Stimulated activated CD4-positive, alpha-beta T cell treated with anti-CD3 and anti-CD28 coated beads, Interleukin-15, amount 100 ng/mL, for 24 hours (primary cell): Measurements from ENCODE around the gene SOST.
A peak's percentile ranks its signal among the peaks of the same experiment; 100 is the strongest.

ENCODE experiments used
- DNase-seq: peaks from one replicate; pipeline ENCODE4 v3.0.0-alpha.2; 2020

SOST gene

DNA sequence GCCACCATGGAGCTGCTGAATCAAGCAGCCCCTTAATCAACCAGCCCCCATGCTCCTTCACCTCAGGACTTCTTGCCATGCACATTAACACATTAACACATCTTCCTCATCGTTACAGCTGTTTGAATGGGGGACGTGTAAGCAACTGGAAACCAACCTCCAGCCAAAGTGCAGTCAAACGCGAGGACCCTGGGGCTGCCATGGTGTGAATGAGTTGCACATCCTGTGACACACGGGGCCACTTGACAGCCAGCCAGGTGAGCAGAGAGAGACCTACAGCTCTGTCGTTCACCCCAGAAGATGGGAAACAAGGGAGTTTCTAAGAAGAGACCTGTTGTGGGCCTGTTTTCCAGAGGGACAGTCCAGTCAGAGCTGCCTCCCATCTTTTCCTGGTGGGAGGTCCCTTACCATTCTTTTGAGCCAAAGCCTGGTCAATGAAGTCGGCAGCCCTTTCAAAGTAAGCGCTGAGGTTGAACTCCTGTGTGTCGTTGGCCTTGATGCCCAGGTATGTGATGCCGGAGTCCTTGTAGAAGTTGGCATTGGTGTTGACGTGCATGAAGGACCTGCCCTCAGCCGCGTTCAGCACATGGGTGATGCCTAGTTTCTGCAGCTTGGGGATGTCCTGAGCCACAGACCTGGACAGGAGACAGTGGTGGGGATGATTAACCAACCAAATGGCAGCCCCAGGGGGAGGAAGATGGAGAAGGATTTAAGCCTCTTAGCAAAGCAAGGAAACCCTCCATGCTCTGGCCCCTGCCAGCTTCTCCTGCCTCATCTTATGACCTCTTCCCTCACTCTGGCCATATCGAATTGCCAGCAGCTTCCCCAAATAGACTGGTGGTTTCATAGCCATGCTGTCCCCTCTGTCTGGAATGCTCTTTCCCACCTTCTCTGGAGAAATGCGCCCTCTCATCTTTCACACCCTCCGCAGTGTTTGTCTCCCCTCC, 16.0 kb upstream of the SOST start:
- no peak for DNase-seq

DNA sequence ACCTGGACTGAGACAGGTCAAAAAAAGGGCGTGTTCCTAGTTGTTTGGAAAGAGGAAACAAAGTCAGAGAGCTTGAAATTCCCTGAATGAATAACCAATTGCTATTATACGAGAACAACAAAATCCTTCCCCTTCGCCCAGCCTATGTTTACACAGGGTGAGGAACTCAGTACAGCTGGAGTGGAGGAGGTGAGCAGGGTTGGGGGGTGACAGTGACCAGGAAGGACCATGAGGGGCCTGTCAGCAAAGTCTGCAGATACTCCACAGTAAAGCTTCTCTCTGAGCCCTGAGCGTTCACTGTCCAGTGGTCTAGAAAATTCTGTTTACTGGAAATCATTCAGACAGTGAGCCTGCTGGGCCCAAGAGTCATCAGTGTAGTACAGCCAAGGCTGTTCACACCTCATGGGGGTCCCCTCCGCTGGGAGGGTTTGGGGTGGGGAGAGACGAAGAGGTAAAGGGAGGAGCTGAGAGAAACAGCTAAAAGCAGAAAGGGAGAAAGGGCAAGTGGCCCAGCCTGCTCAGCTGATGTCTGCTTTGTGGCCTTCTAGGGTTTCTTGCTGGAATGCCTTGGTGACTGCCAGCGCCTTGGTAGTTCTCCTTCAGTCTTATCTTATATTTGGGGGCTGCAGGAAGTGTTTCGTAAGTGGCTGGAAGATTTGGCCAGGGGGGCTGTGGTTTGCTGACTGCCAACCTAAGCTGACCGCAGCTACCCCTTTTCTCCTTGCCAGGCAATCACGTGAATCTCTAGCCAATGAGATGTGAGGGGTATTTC, 14.5 kb upstream of the SOST start:
- DNase-seq: no peak

- DNase-seq: no peak
Observed at GRCh38 chr17:43771463-43771862, 12.9 kb upstream of the SOST start.

DNA sequence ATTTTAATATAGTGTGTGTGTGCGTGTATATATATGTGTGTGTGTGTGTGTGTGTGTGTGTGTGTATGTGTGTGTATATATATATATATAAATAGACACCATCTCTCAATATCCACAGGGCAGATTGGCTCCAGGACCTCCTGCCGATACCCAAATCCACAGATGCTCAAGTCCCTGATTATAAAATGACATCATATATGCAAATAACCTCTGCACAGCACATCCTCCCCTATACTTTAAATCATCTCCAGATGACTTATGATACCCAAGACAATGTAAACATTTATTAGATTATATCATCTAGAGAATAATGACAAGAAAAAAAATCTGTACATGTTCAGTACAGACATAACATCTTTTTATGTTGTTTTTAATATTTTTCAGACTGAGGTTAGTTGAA, 12.4 kb upstream of the SOST start:
- DNase-seq: no peak

DNA sequence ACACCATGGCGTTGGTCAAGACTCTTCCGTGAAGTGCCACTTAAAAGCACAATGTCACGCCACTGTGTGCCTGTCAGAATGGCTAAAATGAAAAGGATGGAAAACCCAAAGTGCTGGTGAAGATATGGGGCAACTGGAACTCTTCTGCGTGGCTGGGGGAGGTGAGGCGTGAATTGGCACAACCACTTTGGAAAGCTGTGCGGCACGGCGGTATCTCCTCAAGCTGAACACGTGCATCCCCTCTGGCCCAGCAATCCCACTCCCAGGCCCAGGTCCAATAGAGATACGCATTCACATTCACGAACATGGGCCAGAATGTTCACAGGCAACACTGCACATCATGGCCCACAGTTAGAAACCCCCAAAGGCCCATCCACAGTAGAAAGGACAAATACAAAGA, 11.3 kb upstream of the SOST start:
- no peak for DNase-seq

- no peak for DNase-seq
Observed at GRCh38 chr17:43769426-43769825, 10.8 kb upstream of the SOST start.

- no peak for DNase-seq
Observed at GRCh38 chr17:43768943-43769342, 10.4 kb upstream of the SOST start.

DNA sequence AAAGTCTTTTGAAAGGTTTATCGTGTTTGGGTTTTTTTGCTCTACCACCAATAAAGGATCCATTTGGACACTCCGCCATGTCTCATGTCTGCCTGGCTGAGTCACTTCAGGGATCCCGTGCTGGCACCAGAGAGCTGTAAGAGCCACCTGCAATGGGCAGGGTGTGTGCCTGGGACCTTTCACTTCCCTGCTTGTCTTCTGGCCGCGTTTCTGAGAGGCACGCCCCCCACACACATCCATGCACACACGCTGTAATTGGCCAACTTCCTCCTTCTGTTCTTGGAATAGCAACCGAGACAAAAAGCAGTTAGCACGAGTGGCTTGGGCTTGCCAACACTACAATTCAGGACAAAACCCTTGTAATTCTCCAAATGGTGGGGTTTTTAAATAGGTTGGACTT, 9.8 kb upstream of the SOST start:
- DNase-seq: no peak

GRCh38 chr17:43767713-43768059, 9.1 kb upstream of the SOST start:
- DNase-seq: no peak

- no peak for DNase-seq
Observed at GRCh38 chr17:43767053-43767712, 8.6 kb upstream of the SOST start.

GRCh38 chr17:43766413-43767052, 7.9 kb upstream of the SOST start:
- peak; percentile 55 for DNase-seq

DNA sequence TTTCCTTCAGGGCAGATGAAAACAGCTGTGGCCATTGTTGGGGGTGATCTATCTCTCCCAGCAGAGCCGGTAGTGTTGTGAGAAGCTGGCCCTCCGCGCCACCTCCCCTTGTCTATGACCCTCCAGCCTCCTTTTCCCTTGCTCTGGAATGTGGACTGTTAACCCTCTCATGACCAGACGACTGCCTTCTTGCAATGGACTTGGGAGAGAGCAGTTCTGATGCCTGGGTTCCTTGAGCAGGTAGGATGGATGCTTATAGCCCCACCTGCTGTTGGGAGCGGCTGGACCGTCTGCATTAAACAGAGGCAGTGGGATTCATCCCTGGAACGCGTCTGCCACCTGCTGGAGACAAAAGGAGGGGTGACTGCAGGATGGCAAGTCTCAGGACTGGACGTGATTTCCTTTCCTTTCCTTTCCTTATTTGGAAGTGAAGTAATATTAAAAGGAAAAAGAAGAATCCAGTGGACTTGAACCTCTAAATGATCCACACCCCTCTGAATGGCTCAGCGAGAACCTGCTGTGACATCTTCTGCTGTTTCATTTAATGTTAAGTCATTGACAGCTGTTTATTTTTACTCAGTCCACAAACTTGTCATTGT, 1.8 kb upstream of the SOST start:
- peak; percentile 94 for DNase-seq

DNA sequence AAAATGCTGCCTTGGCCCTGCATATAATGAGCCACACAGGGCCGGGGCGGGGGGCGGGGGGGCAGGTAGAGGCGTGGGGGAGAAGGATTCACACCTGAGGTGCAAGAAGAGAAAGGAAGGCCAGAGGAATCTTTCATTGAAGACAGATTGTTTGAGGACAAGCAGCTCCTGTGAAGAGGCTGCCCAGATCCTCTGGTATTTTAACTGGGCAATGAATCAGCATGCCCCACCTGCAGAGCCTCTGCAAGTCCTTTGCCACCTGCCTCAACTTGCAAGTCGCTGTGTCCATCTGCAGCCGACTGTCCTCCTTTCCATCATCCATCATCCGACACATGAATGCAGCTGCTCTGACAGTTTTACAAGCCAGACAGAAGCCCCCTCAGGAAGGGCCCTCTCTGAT, 1.2 kb upstream of the SOST start:
- DNase-seq: no peak

DNA sequence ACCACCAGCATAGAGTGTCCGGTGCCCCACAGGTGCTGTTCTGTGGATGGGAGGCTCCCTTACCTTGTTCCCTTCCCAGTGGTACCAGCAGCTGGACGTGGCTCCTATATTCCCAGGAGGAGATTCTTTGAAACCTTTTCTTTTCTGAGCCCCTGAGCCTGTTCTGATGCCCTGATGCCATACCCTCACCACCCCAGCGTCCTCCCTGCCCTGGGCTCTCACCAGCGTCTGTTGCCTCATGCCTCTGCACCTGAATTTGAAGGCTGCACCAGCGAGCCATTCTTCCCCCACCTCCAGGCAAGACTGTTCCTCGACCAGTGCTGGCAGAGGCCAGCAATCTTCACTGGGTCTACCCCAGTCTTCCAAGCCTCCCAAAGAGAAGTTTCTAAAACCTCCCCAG, 505 bp downstream of the SOST start:
- no peak for DNase-seq

DNA sequence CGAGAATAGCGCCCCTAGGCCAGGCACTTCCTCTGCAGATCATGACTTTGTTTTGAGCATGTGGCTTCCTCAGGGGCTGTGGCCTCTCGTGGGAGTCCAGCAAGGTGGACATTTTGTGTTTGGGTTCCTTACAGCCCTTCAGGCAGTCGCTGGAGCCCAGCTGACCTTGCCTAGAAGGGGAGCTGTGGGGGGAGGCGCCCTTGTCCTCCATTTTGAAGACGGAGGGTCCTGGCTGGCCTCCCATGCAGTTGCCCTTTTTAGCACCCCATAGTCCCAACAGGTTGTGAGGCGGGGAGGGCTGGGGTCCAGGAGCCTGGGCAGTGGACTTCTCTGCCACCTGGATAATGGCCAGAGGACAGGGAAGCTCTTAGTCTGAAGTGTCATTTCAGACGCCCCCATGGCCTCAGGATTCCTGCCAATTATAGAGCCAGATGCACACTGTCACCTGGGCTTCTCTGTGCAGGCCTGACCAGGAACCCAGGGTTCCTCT, 1.4 kb downstream of the SOST start:
- no peak for DNase-seq

GRCh38 chr17:43756201-43756600, 2.4 kb downstream of the SOST start:
- no peak for DNase-seq

DNA sequence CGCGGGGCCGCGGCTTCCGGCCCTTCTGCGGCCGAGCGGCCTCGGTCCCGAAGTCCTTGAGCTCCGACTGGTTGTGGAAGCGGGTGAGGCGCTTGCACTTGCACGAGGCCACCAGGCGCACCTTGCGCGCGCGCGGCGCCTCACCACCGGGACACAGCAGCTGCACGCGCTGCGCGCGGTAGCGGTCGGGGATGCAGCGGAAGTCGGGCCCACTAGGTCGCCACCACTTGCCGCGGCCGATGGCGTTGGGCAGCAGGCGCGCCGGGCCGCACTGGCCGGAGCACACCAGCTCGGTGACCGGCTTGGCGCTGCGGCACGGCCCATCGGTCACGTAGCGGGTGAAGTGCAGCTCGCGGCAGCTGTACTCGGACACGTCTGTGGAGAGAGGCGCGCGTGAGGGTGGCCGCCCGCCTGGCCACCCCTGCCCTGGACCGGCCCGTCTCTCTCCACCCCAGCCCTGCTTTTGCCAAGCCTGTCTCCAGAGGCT, 3.2 kb downstream of the SOST start:
- DNase-seq: peak; percentile 37

GRCh38 chr17:43754947-43755346, 3.6 kb downstream of the SOST start:
- no peak for DNase-seq

DNA sequence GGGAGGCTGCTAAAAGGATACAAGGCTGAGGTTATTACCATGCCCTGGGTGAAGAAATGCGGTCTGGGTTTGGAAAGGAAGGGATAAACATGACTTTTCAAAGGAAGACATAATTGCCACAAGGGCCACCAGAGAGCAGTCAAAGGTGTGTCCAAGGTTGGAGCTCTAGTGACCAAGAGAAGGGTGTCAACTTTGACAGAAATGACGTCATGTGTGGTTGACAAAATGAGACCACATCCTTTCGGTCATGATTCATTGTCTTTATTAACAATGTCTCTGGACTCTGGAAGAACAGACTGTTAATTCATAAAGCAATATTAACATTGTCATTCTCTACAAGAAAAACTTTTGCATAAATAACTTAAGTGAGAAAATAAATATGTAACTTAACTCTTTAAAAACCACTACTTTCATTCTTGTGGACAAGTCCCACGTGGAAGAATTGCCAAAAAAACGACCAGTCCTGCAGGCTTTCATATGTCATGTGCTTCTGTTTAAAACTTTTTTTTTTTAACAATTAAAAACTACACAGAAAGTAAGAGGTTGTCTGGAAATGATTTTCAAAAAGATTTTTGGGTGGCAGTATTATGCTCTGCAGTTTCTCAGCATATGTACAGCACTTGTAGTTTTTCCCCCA, 5.0 kb downstream of the SOST start:
- DNase-seq: no peak

- no peak for DNase-seq
Observed at GRCh38 chr17:43750153-43750552, 8.4 kb downstream of the SOST start.

GRCh38 chr17:43745541-43745940, 13.1 kb downstream of the SOST start:
- no peak for DNase-seq

DNA sequence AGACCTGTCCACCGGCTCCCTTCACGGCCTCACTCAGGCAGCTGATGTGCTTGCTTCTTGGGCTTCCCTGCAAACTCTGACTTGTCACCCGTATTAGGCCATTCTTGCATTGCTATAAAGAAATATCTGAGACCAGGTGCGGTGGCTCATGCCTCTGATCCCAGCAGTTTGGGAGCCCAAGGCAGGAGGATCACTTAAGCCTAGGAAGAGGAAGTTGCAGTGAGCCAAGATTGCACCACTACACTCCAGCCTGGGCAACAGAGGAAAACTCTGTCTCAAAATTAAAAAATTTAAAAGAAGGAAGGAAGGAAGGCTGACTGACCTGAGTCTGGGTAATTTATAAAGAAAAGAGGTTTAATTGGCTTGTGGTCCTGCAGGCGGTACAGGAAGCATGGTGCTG, 17.0 kb downstream of the SOST start:
- no peak for DNase-seq
